H9 (cell line): ENCODE data around the gene FGD5. TPM values are rescaled to one million over a fixed set of nuclear protein-coding genes. Genes with fewer than 3 reads are reported as not detected.

Experiments used
- DNase-seq: peaks from one replicate; pipeline ENCODE4 v3.0.0-alpha.2; 2017
- H2AFZ ChIP-seq: one replicate; pipeline ENCODE4 v1.6.1; 2013; ENCODE audit warnings: mild to moderate bottlenecking, low read length, control low read depth, moderate library complexity
- H2AK5ac ChIP-seq: 2 replicates; pipeline ENCODE4 v1.6.1; 2013; ENCODE audit warnings: low read length, control low read depth, mixed read lengths; ENCODE audit not compliant: insufficient read length
- H2BK120ac ChIP-seq: one replicate; pipeline ENCODE4 v1.6.1; 2013; ENCODE audit warnings: low read depth, mild to moderate bottlenecking, low read length, control low read depth, inconsistent platforms; ENCODE audit not compliant: poor library complexity, severe bottlenecking
- H2BK12ac ChIP-seq: 2 replicates; pipeline ENCODE4 v1.6.1; 2013; ENCODE audit warnings: low read length, control low read depth, mixed read lengths, low read depth; ENCODE audit not compliant: insufficient read length
- H2BK15ac ChIP-seq: 2 replicates; pipeline ENCODE4 v1.6.1; 2013; ENCODE audit warnings: low read depth, low read length, control low read depth
- H2BK20ac ChIP-seq: one replicate; pipeline ENCODE4 v1.6.1; 2013; ENCODE audit warnings: low read depth, mild to moderate bottlenecking, low read length, control low read depth, inconsistent platforms; ENCODE audit not compliant: poor library complexity, severe bottlenecking
- H2BK5ac ChIP-seq: 2 replicates; pipeline ENCODE4 v1.6.1; 2013; ENCODE audit warnings: low read length, control low read depth, mixed read lengths; ENCODE audit not compliant: insufficient read length
- H3K14ac ChIP-seq: 2 replicates; pipeline ENCODE4 v1.6.1; 2013; ENCODE audit warnings: low read length, control low read depth; ENCODE audit not compliant: insufficient read depth
- H3K18ac ChIP-seq: 2 replicates; pipeline ENCODE4 v1.6.1; 2013; ENCODE audit warnings: low read depth, mild to moderate bottlenecking, mixed read lengths, low read length, control low read depth; ENCODE audit not compliant: insufficient read length
- H3K23ac ChIP-seq: 2 replicates; pipeline ENCODE4 v1.6.1; 2013; ENCODE audit warnings: low read length, control low read depth, mixed read lengths, low read depth; ENCODE audit not compliant: insufficient read length
- H3K23me2 ChIP-seq: 2 replicates; pipeline ENCODE4 v1.6.1; 2013; ENCODE audit warnings: low read depth, mild to moderate bottlenecking, mixed read lengths, low read length, control low read depth; ENCODE audit not compliant: insufficient read length, poor library complexity, severe bottlenecking
- H3K27ac ChIP-seq: 2 replicates; pipeline ENCODE4 v1.5.1; 2013; ENCODE audit warnings: low read length, control low read depth, mixed read lengths, low read depth; ENCODE audit not compliant: insufficient read length
- H3K27me3 ChIP-seq: 2 replicates; pipeline ENCODE4 v1.6.1; 2013; ENCODE audit warnings: low read length, control low read depth, inconsistent platforms; ENCODE audit not compliant: insufficient read depth
- H3K4ac ChIP-seq: 2 replicates; pipeline ENCODE4 v1.6.1; 2013; ENCODE audit warnings: low read depth, mild to moderate bottlenecking, control low read depth, inconsistent platforms, low read length, moderate library complexity
- H3K4me1 ChIP-seq: 2 replicates; pipeline ENCODE4 v1.6.1; 2013; ENCODE audit warnings: low read length, control low read depth, inconsistent platforms; ENCODE audit not compliant: insufficient read depth
- H3K4me2 ChIP-seq: 2 replicates; pipeline ENCODE4 v1.6.1; 2013; ENCODE audit warnings: low read length, control low read depth, mixed read lengths; ENCODE audit not compliant: insufficient read length, insufficient read depth
- H3K56ac ChIP-seq: 2 replicates; pipeline ENCODE4 v1.6.1; 2013; ENCODE audit warnings: low read depth, mild to moderate bottlenecking, mixed read lengths, low read length, control low read depth; ENCODE audit not compliant: insufficient read length
- H3K79me1 ChIP-seq: 2 replicates; pipeline ENCODE4 v1.6.1; 2013; ENCODE audit warnings: low read depth, mild to moderate bottlenecking, moderate library complexity, low read length, control low read depth, inconsistent platforms; ENCODE audit not compliant: insufficient read depth, poor library complexity, severe bottlenecking
- H3K79me2 ChIP-seq: 2 replicates; pipeline ENCODE4 v1.6.1; 2013; ENCODE audit warnings: low read length, control low read depth, inconsistent platforms; ENCODE audit not compliant: insufficient read depth
- H3K9ac ChIP-seq: 2 replicates; pipeline ENCODE4 v1.6.1; 2013; ENCODE audit warnings: low read length, control low read depth, mixed read lengths; ENCODE audit not compliant: insufficient read length; ENCODE audit errors: extremely low read depth
- H3K9me3 ChIP-seq: one replicate; pipeline ENCODE4 v1.6.1; 2013; ENCODE audit warnings: low read depth, low read length, inconsistent platforms; ENCODE audit not compliant: control insufficient read depth
- H3T11ph ChIP-seq: one replicate; pipeline ENCODE4 v1.6.1; 2013; ENCODE audit warnings: mild to moderate bottlenecking, low read length, control low read depth, inconsistent platforms
- H4K20me1 ChIP-seq: one replicate; pipeline ENCODE4 v1.6.1; 2013; ENCODE audit not compliant: control insufficient read depth, insufficient read length, insufficient read depth
- H4K5ac ChIP-seq: 2 replicates; pipeline ENCODE4 v1.6.1; 2013; ENCODE audit warnings: low read depth, mild to moderate bottlenecking, mixed read lengths, low read length, control low read depth; ENCODE audit not compliant: insufficient read length
- H4K8ac ChIP-seq: replicated peaks from 2 replicates; pipeline ENCODE4 v1.6.1; 2013; ENCODE audit warnings: low read length, control low read depth, mixed read lengths, low read depth; ENCODE audit not compliant: insufficient read length
- H4K91ac ChIP-seq: 2 replicates; pipeline ENCODE4 v1.6.1; 2013; ENCODE audit warnings: low read depth, mild to moderate bottlenecking, moderate library complexity, mixed read lengths, low read length, control low read depth; ENCODE audit not compliant: insufficient read length
- H3K27ac Mint-ChIP-seq, 3 experiments: 2 replicates in 2 of 3; 3 replicates in 1 of 3; pipeline ENCODE4 v1.8.0; 2020 to 2021; ENCODE audit warnings: mixed read lengths in 3 of 3, mild to moderate bottlenecking in 1 of 3, moderate library complexity in 1 of 3
- H3K27me3 Mint-ChIP-seq: 2 replicates; pipeline ENCODE4 v1.8.0; 2021; ENCODE audit warnings: low read depth, mild to moderate bottlenecking, moderate library complexity, mixed read lengths
- H3K36me3 Mint-ChIP-seq, 3 experiments: 2 replicates in 2 of 3; 3 replicates in 1 of 3; pipeline ENCODE4 v1.8.0; 2020 to 2021; ENCODE audit warnings: low read depth in 3 of 3, mixed read lengths in 3 of 3; ENCODE audit not compliant: insufficient read depth in 1 of 3
- H3K4me1 Mint-ChIP-seq, 2 experiments: 2 replicates each; pipeline ENCODE4 v1.8.0; 2020; ENCODE audit warnings: mixed read lengths in 2 of 2
- H3K4me3 Mint-ChIP-seq, 2 experiments: 2 replicates in 1 of 2; 3 replicates in 1 of 2; pipeline ENCODE4 v1.8.0; 2020 to 2021; ENCODE audit warnings: mild to moderate bottlenecking in 2 of 2, mixed read lengths in 2 of 2, moderate library complexity in 1 of 2
- H3K9me3 Mint-ChIP-seq, 2 experiments: 2 replicates in 1 of 2; 3 replicates in 1 of 2; pipeline ENCODE4 v1.8.0; 2020; ENCODE audit warnings: mild to moderate bottlenecking in 2 of 2, mixed read lengths in 2 of 2, moderate library complexity in 1 of 2
- WGBS: extraction: QIAGEN DNeasy Blood & Tissue Kit; methylation state at CpG from one replicate; pipeline ENCODE4 v1.1.7; 2013; ENCODE audit warnings: missing lambda C conversion rate, low lambda C conversion rate, mixed read lengths; ENCODE audit not compliant: insufficient read length; ENCODE audit errors: extremely low coverage; 5-methylcytosine and 5-hydroxymethylcytosine counted together
- total RNA-seq: library from RNA; stranded (reverse); gene quantifications from 2 replicates; pipeline ENCODE4 v1.2.1, GENCODE V29; 2021
- TF ChIP-seq, protein P1 (sequence below): fragments of 200-600 bp; sonication (generic); conservative IDR thresholded peaks from 3 replicates; pipeline ENCODE4 v1.8.0; 2021; ENCODE audit warnings: antibody characterized with exemption, mild to moderate bottlenecking

The FGD5 gene
- total RNA-seq, 1 experiment from 2014 or later = 7.8 TPM

GRCh38 chr3:14848906-14849305, 30.1 kb downstream of the FGD5 start:
- no peaks in the 10 kb centered on the region for H3K9me3 Mint-ChIP-seq
- no peaks in the 10 kb centered on the region for H3K36me3 Mint-ChIP-seq
- Histone ChIP-seq H3K18ac (no peak overlapping the region), H2BK12ac (no peak overlapping the region), H3K27ac (no peak overlapping the region), H3K9ac (no peak overlapping the region), H3K23me2 (no peaks in the 10 kb centered on the region), H3K9me3 (no peaks in the 10 kb centered on the region), H4K8ac (no peak overlapping the region), H2BK20ac (no peak overlapping the region), H3K4me2 (no peak overlapping the region), H3K79me1 (no peaks in the 10 kb centered on the region), H2BK120ac (no peak overlapping the region), H2BK15ac (no peak overlapping the region), H3K4ac (no peak overlapping the region), H3T11ph (no peak overlapping the region), H4K5ac (no peak overlapping the region), H3K14ac (no peak overlapping the region), H3K4me1 (peaks cover 15% of the 10 kb centered on the region; the same call in 1 of the 2 replicates), H2AFZ (no peak overlapping the region), H3K79me2 (no peaks in the 10 kb centered on the region), H4K20me1 (no peaks in the 10 kb centered on the region), H3K27me3 (no peaks in the 10 kb centered on the region), H2AK5ac (no peak overlapping the region), H3K56ac (no peak overlapping the region), H2BK5ac (no peak overlapping the region), H3K23ac (no peak overlapping the region), H4K91ac (no peak overlapping the region)
- no peak for DNase-seq
- H3K4me1 Mint-ChIP-seq = peaks cover 52 to 56% of the 10 kb centered on the region in 2 experiments
- TF ChIP-seq, protein P1, sequence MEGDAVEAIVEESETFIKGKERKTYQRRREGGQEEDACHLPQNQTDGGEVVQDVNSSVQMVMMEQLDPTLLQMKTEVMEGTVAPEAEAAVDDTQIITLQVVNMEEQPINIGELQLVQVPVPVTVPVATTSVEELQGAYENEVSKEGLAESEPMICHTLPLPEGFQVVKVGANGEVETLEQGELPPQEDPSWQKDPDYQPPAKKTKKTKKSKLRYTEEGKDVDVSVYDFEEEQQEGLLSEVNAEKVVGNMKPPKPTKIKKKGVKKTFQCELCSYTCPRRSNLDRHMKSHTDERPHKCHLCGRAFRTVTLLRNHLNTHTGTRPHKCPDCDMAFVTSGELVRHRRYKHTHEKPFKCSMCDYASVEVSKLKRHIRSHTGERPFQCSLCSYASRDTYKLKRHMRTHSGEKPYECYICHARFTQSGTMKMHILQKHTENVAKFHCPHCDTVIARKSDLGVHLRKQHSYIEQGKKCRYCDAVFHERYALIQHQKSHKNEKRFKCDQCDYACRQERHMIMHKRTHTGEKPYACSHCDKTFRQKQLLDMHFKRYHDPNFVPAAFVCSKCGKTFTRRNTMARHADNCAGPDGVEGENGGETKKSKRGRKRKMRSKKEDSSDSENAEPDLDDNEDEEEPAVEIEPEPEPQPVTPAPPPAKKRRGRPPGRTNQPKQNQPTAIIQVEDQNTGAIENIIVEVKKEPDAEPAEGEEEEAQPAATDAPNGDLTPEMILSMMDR = no peak
- no peak overlapping the region for H3K27ac Mint-ChIP-seq
- WGBS = no CpG with 5 or more reads among the region's 8 CpGs
- no peaks in the 10 kb centered on the region; the same call in none of the 2 replicates for H3K27me3 Mint-ChIP-seq
- H3K4me3 Mint-ChIP-seq = no peak overlapping the region; a peak in 1 of 5 replicates
